ENCODE measurements around the gene C9orf78. TPM values are rescaled to one million over a fixed set of nuclear protein-coding genes. Genes with fewer than 3 reads are reported as not detected.

Gene C9orf78
- total RNA-seq, 1 donor from 2014 or later, result 34.1 TPM

DNA sequence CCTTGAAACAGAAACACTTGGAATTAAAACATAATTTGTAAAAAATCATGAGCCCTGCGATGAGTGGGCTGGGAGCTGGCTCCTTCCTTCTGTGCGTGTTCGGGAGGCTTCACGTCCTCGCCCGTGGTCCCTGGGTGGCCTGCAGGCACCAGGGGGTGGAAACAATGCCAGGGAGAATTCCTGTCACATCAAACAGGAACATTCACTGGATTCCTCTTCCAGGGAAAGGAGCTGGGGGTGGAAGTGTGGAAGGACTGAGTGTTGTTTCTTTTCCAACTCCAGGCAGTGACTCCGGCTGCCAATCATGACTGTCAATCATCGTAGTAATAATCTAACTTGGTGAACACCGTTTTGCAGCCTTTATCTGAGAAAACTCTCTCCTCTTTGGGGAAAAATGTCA is 21.4 kb downstream of the C9orf78 start:
- POLR2A ChIA-PET, result no interaction called here
- peaks cover 8% of the 10 kb centered on the region for H3K4me1 Mint-ChIP-seq
- intact Hi-C loops (cut with micrococcal nuclease), result no loop called here
- H3K36me3 Mint-ChIP-seq (ENCODE audit: low read depth), result peaks cover 85% of the 10 kb centered on the region
- DNase-seq (no peak), ATAC-seq (ENCODE audit: low read depth) (no peak)
- no peak overlapping the region for H3K4me3 Mint-ChIP-seq
- H3K9me3 Mint-ChIP-seq, result no peaks in the 10 kb centered on the region
- no peak for TF ChIP-seq CTCF (IDR thresholded peaks at IDR 0.05)
- CTCF ChIA-PET, result interaction anchor here (1.1 kb wide), 1 partner anchor 23 kb away, joined by 3 read pairs; no protein-coding TSS in a partner anchor
- H3K27ac Mint-ChIP-seq, result no peak overlapping the region
- no peaks in the 10 kb centered on the region for H3K27me3 Mint-ChIP-seq

DNA sequence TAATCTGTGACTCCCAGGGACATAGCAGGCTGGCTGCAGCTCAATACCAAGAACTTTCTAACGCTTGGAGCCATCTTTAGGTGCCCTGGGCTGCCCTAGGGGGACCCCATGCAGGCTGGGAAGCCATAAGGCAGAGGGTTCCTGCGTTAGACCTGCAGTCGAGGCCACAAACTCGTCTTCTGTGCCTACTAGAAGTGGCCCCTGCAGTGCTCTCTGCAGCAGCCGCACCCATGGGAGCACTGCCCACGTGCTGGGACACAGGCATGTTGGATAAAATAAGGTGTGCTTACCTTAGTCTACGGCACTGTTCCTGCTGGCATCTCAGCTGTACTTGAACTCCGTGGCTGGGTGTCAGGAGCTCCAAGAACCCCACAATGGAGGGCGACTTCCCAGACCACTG is 22.7 kb downstream of the C9orf78 start:
- ChIA-PET POLR2A (no interaction called here), CTCF (no interaction called here)
- H3K4me1 Mint-ChIP-seq, result peaks cover 8% of the 10 kb centered on the region
- H3K36me3 Mint-ChIP-seq (ENCODE audit: low read depth), result peaks cover 83% of the 10 kb centered on the region
- no peaks in the 10 kb centered on the region for H3K9me3 Mint-ChIP-seq
- no peak for TF ChIP-seq CTCF (IDR thresholded peaks at IDR 0.05)
- intact Hi-C loops (cut with micrococcal nuclease), result no loop called here
- no peak overlapping the region for H3K27ac Mint-ChIP-seq
- no peaks in the 10 kb centered on the region for H3K27me3 Mint-ChIP-seq
- DNase-seq (no peak), ATAC-seq (ENCODE audit: low read depth) (no peak)
- H3K4me3 Mint-ChIP-seq, result no peak overlapping the region

DNA sequence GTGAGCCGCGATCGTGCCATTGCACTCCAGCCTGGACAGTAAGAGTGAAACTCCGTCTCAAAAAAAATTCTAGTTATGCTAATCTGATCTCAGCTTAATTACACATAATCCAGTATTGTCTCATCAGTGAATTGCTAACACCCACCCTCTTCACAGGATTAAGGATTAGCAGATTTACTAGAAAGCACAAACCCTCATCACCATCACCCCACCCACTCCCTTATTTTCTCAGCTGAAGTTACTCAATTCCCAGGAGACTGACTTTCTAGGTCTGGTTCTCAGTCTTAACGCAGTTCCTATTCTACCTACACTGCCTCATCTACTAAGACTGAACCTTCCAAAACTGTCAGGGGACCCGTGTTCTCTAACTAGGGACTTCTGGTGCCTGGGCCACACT is 23.1 kb downstream of the C9orf78 start:
- Mint-ChIP-seq H3K27ac (peak overlapping the region; percentile 10), H3K9me3 (no peaks in the 10 kb centered on the region), H3K4me1 (peaks cover 8% of the 10 kb centered on the region), H3K27me3 (no peaks in the 10 kb centered on the region), H3K36me3 (ENCODE audit: low read depth) (peaks cover 83% of the 10 kb centered on the region), H3K4me3 (no peak overlapping the region)
- no peak for TF ChIP-seq CTCF (IDR thresholded peaks at IDR 0.05)
- ATAC-seq (ENCODE audit: low read depth) (peak; percentile 61), DNase-seq (no peak)
- intact Hi-C loops (cut with micrococcal nuclease), result no loop called here
- ChIA-PET POLR2A (no interaction called here), CTCF (no interaction called here)

DNA sequence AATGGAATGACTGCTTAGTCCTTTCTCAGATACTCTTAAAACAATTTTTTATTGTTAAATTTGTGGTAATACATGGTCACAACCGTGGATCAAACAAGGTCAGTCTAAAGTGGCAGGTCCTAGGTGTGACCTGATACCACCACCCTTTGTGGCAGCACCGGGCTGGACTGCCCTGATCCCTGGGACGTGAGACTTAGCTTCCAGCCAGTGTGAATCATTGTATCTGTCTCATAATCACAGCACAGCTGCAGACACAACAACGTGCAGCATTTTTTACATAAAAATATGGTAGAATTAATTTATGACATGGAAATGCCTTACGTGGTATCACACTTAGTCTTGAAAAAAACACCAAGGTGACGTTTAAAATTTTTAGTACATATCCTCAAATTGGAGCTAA is 24.3 kb downstream of the C9orf78 start:
- Mint-ChIP-seq H3K4me3 (no peak overlapping the region), H3K27ac (no peak overlapping the region), H3K4me1 (peaks cover 15% of the 10 kb centered on the region), H3K9me3 (no peaks in the 10 kb centered on the region), H3K27me3 (no peaks in the 10 kb centered on the region), H3K36me3 (ENCODE audit: low read depth) (peaks cover 82% of the 10 kb centered on the region)
- intact Hi-C loops (cut with micrococcal nuclease), result no loop called here
- DNase-seq, result no peak
- ChIA-PET POLR2A (no interaction called here), CTCF (no interaction called here)
- no peak for TF ChIP-seq CTCF (IDR thresholded peaks at IDR 0.05)
- no peak for ATAC-seq (ENCODE audit: low read depth)

DNA sequence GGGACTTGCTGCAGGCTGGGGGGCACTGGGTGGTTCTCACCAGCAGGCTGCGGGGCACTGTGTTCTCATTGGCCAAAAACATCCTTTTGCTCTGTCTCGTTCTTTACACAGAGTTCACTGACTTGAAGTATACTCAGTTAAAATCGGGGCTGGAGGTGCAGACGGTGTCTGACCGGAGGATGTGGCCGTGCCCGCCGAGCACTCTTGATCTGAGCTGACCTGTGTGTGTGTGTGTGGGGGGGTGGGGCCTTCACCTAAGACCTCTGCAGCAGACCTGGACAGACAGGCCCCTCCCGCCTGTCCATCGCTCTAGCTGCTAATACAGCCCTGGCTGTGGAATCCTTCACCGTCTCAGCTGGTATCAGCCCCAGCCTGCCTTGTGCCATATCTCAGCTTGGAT is 25.0 kb downstream of the C9orf78 start:
- Mint-ChIP-seq H3K27ac (no peak overlapping the region), H3K4me1 (peaks cover 18% of the 10 kb centered on the region), H3K9me3 (no peaks in the 10 kb centered on the region), H3K27me3 (no peaks in the 10 kb centered on the region), H3K36me3 (ENCODE audit: low read depth) (peaks cover 80% of the 10 kb centered on the region), H3K4me3 (no peak overlapping the region)
- no peak for TF ChIP-seq CTCF (IDR thresholded peaks at IDR 0.05)
- no peak for DNase-seq
- ATAC-seq (ENCODE audit: low read depth), result no peak
- intact Hi-C loops (cut with micrococcal nuclease), result no loop called here
- CTCF ChIA-PET, result no interaction called here
- POLR2A ChIA-PET, result no interaction called here
